HepG2 (cell line): Measurements from ENCODE around the gene RPE65. TPM values are rescaled to one million over a fixed set of nuclear protein-coding genes. Genes with fewer than 3 reads are reported as not detected.

Experiments used
- ATAC-seq: fragments of 200-7000 bp; cut with Tn5 transposase; 3 replicates; pipeline ENCODE4 v1.9.1; 2020; ENCODE audit warnings: mild to moderate bottlenecking, moderate library complexity
- BruUV-seq: library from RNA; stranded (reverse); fragments of 400-500 nt; replicated peaks from 2 replicates; lab custom pipeline; 2021; lab: Mats Ljungman, UMichigan
- CTCF ChIA-PET: fragments of 300-600 bp; formaldehyde crosslinking; extraction: SDS; loops from one replicate; lab custom pipeline; 2021; ENCODE audit warnings: low total read pairs, inconsistent platforms, low intra/inter-chr PET ratio; lab: Yijun Ruan, JAX
- POLR2A ChIA-PET: fragments of 350-600 bp; sonication (Branson Sonifier 250); formaldehyde crosslinking; loops from one replicate; lab custom pipeline; 2020; ENCODE audit warnings: antibody characterized with exemption, inconsistent platforms; lab: Yijun Ruan, JAX
- DNase-seq: peaks from one replicate; pipeline ENCODE4 v3.0.0-alpha.2; 2015; ENCODE audit warnings: low spot score
- FAIRE-seq: peaks from 3 replicates; lab custom pipeline; 2011; peaks lifted over from hg19 to GRCh38; lab: Jason Lieb, UNC
- H2AFZ ChIP-seq: one replicate; pipeline ENCODE4 v1.6.1; 2011; ENCODE audit warnings: low read length, inconsistent platforms
- H3K27ac ChIP-seq: fragments of 300-600 bp; 3 replicates; pipeline ENCODE4 v1.8.0; 2011; ENCODE audit warnings: mixed run types, mild to moderate bottlenecking, mixed read lengths, low read length, inconsistent platforms; ENCODE audit not compliant: insufficient read depth; ENCODE audit errors: extremely low read length
- H3K27me3 ChIP-seq, 2 experiments: fragments of 200-600 bp in 1 of 2; 2 replicates in 1 of 2; 3 replicates in 1 of 2; pipeline versions ENCODE4 v1.6.0 to v1.8.0; 2011; ENCODE audit warnings: low read length in 2 of 2, mild to moderate bottlenecking in 2 of 2, moderate library complexity in 2 of 2, inconsistent platforms in 1 of 2; ENCODE audit not compliant: insufficient read depth in 2 of 2, control insufficient read depth in 1 of 2
- H3K36me3 ChIP-seq, 2 experiments: fragments of 200-600 bp in 1 of 2; replicated peaks in 1 of 2; 2 replicates in 1 of 2; 3 replicates in 1 of 2; pipeline versions ENCODE4 v1.5.1 to v1.8.0; 2011; ENCODE audit warnings: low read length in 2 of 2, inconsistent platforms in 1 of 2; ENCODE audit not compliant: insufficient read depth in 2 of 2, control insufficient read depth in 1 of 2
- H3K4me1 ChIP-seq: 2 replicates; pipeline ENCODE4 v1.5.1; 2012; ENCODE audit warnings: low read length, inconsistent platforms; ENCODE audit not compliant: insufficient read depth
- H3K4me2 ChIP-seq: 2 replicates; pipeline ENCODE4 v1.6.0; 2011; ENCODE audit warnings: low read depth, low read length, inconsistent platforms
- H3K4me3 ChIP-seq, 3 experiments: fragments of 200-600 bp in 1 of 3; sonication (generic), shearing (Covaris generic) in 1 of 3; replicated peaks in 1 of 3; 2 replicates each; pipeline ENCODE4 v1.5.1; 2011 to 2016; ENCODE audit warnings: low read length in 3 of 3, inconsistent platforms in 2 of 3, low read depth in 2 of 3, mild to moderate bottlenecking in 2 of 3, control low read depth in 1 of 3, mixed read lengths in 1 of 3; ENCODE audit not compliant: insufficient read depth in 1 of 3
- H3K79me2 ChIP-seq: one replicate; pipeline ENCODE4 v1.6.1; 2011; ENCODE audit warnings: low read length, inconsistent platforms; ENCODE audit not compliant: insufficient read depth
- H3K9ac ChIP-seq: 2 replicates; pipeline ENCODE4 v1.6.0; 2011; ENCODE audit warnings: mild to moderate bottlenecking, low read depth, low read length, inconsistent platforms; ENCODE audit not compliant: insufficient read depth
- H3K9me3 ChIP-seq: 2 replicates; pipeline ENCODE4 v1.5.1; 2012; ENCODE audit warnings: mild to moderate bottlenecking, low read length
- H4K20me1 ChIP-seq: 2 replicates; pipeline ENCODE4 v1.6.0; 2011; ENCODE audit warnings: inconsistent platforms, mild to moderate bottlenecking, low read length, moderate library complexity; ENCODE audit not compliant: insufficient read depth
- AFF4 ChIP-seq: sonication (generic); formaldehyde crosslinking; IDR thresholded peaks from 2 replicates; pipeline ENCODE4 v1.4.0; 2020; ENCODE audit warnings: missing genetic modification reagents
- GZF1 ChIP-seq: sonication (generic); formaldehyde crosslinking; IDR thresholded peaks from 2 replicates; pipeline ENCODE4 v1.5.1; 2020; ENCODE audit warnings: mild to moderate bottlenecking, missing genetic modification reagents
- KLF9 ChIP-seq: IDR thresholded peaks from 2 replicates; pipeline ENCODE4 v1.6.1; 2016; ENCODE audit warnings: low read depth
- NRL ChIP-seq: sonication (generic); formaldehyde crosslinking; IDR thresholded peaks from 2 replicates; pipeline ENCODE4 v1.5.0; 2020; ENCODE audit warnings: missing genetic modification reagents, mild to moderate bottlenecking, moderate library complexity, borderline replicate concordance
- PAF1 ChIP-seq: IDR thresholded peaks from 2 replicates; pipeline ENCODE4 v1.6.1; 2016; ENCODE audit warnings: missing genetic modification reagents, missing compliant biosample characterization
- RNF2 ChIP-seq: fragments of 450-650 bp; conservative IDR thresholded peaks from 2 replicates; pipeline ENCODE4 v1.6.1; 2016; ENCODE audit warnings: low read depth
- SMC3 ChIP-seq: IDR thresholded peaks from 2 replicates; pipeline ENCODE4 v1.6.1; 2011; ENCODE audit warnings: low read length, improper control_type of control experiment
- ZKSCAN1 ChIP-seq: fragments of 150-350 bp; IDR thresholded peaks from 2 replicates; pipeline ENCODE4 v1.6.1; 2014; ENCODE audit warnings: low read length
- ZNF350 ChIP-seq: sonication (generic); formaldehyde crosslinking; IDR thresholded peaks from 2 replicates; pipeline ENCODE4 v1.4.0; 2020; ENCODE audit warnings: mild to moderate bottlenecking, low read depth, missing genetic modification reagents, borderline replicate concordance
- ZNF644 ChIP-seq: IDR thresholded peaks from 2 replicates; pipeline ENCODE4 v1.6.1; 2016; ENCODE audit warnings: low read depth
- ZNF691 ChIP-seq: sonication (generic); formaldehyde crosslinking; IDR thresholded peaks from 2 replicates; pipeline ENCODE4 v1.4.0; 2020; ENCODE audit warnings: missing genetic modification reagents, low read depth, mild to moderate bottlenecking, borderline replicate concordance
- ZNF850 ChIP-seq: sonication (generic); formaldehyde crosslinking; conservative IDR thresholded peaks from 2 replicates; pipeline ENCODE4 v1.9.0; 2021; ENCODE audit warnings: mild to moderate bottlenecking, missing genetic modification reagents
- ZNF891 ChIP-seq: sonication (generic); formaldehyde crosslinking; IDR thresholded peaks from 2 replicates; pipeline ENCODE4 v1.5.0; 2020; ENCODE audit warnings: mild to moderate bottlenecking, missing genetic modification reagents
- ZSCAN12 ChIP-seq: sonication (generic); formaldehyde crosslinking; IDR thresholded peaks from 2 replicates; pipeline ENCODE4 v1.9.0; 2021; ENCODE audit warnings: mild to moderate bottlenecking, missing genetic modification reagents
- WGBS: methylation state at CpG from one replicate; pipeline ENCODE4 v1.1.6; 2017; ENCODE audit warnings: low lambda C conversion rate; 5-methylcytosine and 5-hydroxymethylcytosine counted together
- in situ Hi-C: cut with HindIII; loops from 2 replicates; pipeline ENCODE4 v1.10.0; 2017; ENCODE audit warnings: low pct_unique_long_range_greater_than_20kb; ENCODE audit not compliant: extremely low pct_ligation_motif_present
- intact Hi-C: fragments of 100-400 bp; cut with micrococcal nuclease; formaldehyde crosslinking; loops from one replicate; pipeline ENCODE4 v1.10.0; 2022; ENCODE audit not compliant: unreplicated experiment
- polyA plus RNA-seq, 8 experiments: library from polyadenylated mRNA; depleted of rRNA in 3 of 8; stranded (reverse) in 7 of 8; unstranded in 1 of 8; fragments of >200 nt; fragmentation: Illumina TruSeq in 4 of 8; extraction: Trizol in 4 of 8; gene quantifications; 2 replicates each; pipeline versions ENCODE4 v1.2.1 to v1.2.3, GENCODE V29; 2011 to 2016; ENCODE audit warnings: low read depth in 4 of 8, missing spikeins in 1 of 8, mixed read lengths in 1 of 8; ENCODE audit not compliant: insufficient read depth in 1 of 8
- total RNA-seq, 5 experiments: library from RNA; depleted of rRNA; stranded (reverse); fragments of >200 nt; fragmentation: Illumina TruSeq; extraction: Trizol; gene quantifications; 2 replicates each; pipeline ENCODE4 v1.2.3, GENCODE V29; 2016; ENCODE audit warnings: low read depth in 1 of 5
- TF ChIP-seq, protein P1 (sequence below): sonication (generic); formaldehyde crosslinking; IDR thresholded peaks from 2 replicates; pipeline ENCODE4 v1.9.0; 2021; ENCODE audit warnings: missing genetic modification reagents, mild to moderate bottlenecking, borderline replicate concordance

RPE65 gene
- total and polyA plus RNA-seq, 2 of the 13 experiments (the other 11 are each of a cell fraction or from before 2014, with no cell fraction given), result not detected

DNA sequence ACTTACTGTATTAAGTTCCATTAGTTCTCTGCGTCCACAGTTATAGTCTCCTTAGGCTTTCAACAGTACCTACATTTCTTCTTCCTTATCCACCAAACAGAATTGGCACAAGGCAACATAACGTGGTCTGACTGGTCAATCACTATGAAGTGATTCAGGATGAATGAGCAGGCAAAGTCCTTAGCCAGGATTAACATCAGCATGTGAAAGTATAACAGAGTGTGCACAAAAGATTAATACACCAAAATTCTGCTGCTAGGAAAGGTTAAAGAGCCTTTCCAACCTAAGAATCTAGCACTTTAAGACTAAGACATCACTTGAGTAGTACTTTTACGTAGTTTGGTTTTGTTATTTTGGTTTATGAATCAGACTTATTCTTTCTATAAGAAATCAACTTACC lies 31.3 kb upstream of the RPE65 start:
- Histone ChIP-seq H3K4me2 (no peak overlapping the region), H3K36me3 (peaks cover 6 to 23% of the 10 kb centered on the region in 2 experiments; a peak in 4 of 5 replicates), H3K4me3 (no peak overlapping the region), H3K27me3 (no peaks in the 10 kb centered on the region), H2AFZ (no peak overlapping the region)
- FAIRE-seq (no peak), DNase-seq (no peak)
- 96% methylated on average over 3 of the region's 3 CpGs for WGBS
- intact Hi-C loops, result no loop called here
- no peak for TF ChIP-seq KLF9 (CRISPR knock-in tag)
- TF ChIP-seq RNF2, result no peak
- TF ChIP-seq ZNF350 (CRISPR knock-in tag), result no peak
- TF ChIP-seq ZNF891 (CRISPR knock-in tag), result no peak
- TF ChIP-seq SMC3, result no peak
- TF ChIP-seq GZF1 (CRISPR knock-in tag), result no peak
- TF ChIP-seq NRL (CRISPR knock-in tag), result no peak
- TF ChIP-seq PAF1 (CRISPR knock-in tag), result no peak
- TF ChIP-seq, all 625 proteins: peak for 0
- H3K9me3 ChIP-seq, result no peaks in the 10 kb centered on the region
- ATAC-seq, result no peak
- ChIA-PET POLR2A (no interaction called here), CTCF (no interaction called here)
- no TSS peak for BruUV-seq
- no peaks in the 10 kb centered on the region for H4K20me1 ChIP-seq
- H3K9ac ChIP-seq, result no peak overlapping the region
- in situ Hi-C loops, result no loop called here
- no peaks in the 10 kb centered on the region for H3K4me1 ChIP-seq
- no peak overlapping the region for H3K27ac ChIP-seq
- no peaks in the 10 kb centered on the region for H3K79me2 ChIP-seq

DNA sequence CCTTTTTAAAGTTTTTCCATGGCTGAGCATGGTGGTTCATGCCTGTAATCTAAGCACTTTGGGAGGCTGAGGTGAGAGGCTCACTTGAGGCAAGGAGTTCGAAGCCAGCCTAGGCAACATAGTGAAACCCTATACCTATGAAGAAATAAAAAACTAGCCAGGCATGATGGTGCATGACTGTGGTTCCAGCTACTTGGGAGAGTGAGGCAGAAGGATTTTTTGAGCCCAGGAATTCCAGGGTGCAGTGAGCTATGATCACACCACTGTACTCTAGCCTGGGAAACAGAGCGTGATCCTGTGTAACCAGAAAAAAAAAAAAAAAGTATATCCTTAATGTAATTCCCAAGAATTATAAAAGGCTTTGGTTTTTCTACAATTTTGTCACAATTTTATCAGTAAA lies 29.7 kb upstream of the RPE65 start:
- CTCF ChIA-PET, result no interaction called here
- POLR2A ChIA-PET, result no interaction called here
- FAIRE-seq, result no peak
- Histone ChIP-seq H3K9me3 (no peaks in the 10 kb centered on the region), H3K79me2 (no peaks in the 10 kb centered on the region), H3K4me1 (no peaks in the 10 kb centered on the region), H3K36me3 (peaks cover 6 to 20% of the 10 kb centered on the region in 2 experiments; a peak in 3 of 5 replicates), H3K27me3 (no peaks in the 10 kb centered on the region), H3K4me3 (no peak overlapping the region), H3K27ac (no peak overlapping the region), H3K9ac (no peak overlapping the region), H2AFZ (no peak overlapping the region), H3K4me2 (no peak overlapping the region), H4K20me1 (no peaks in the 10 kb centered on the region)
- in situ Hi-C loops (no loop called here), intact Hi-C loops (no loop called here)
- TF ChIP-seq AFF4 (CRISPR knock-in tag) (no peak), ZNF691 (CRISPR knock-in tag) (no peak), ZSCAN12 (CRISPR knock-in tag) (no peak), ZNF644 (no peak), ZNF850 (CRISPR knock-in tag) (no peak), ZKSCAN1 (no peak)
- TF ChIP-seq, protein P1, sequence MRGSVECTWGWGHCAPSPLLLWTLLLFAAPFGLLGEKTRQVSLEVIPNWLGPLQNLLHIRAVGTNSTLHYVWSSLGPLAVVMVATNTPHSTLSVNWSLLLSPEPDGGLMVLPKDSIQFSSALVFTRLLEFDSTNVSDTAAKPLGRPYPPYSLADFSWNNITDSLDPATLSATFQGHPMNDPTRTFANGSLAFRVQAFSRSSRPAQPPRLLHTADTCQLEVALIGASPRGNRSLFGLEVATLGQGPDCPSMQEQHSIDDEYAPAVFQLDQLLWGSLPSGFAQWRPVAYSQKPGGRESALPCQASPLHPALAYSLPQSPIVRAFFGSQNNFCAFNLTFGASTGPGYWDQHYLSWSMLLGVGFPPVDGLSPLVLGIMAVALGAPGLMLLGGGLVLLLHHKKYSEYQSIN, result no peak
- DNase-seq, result no peak
- 96% methylated on average over 2 of the region's 2 CpGs for WGBS
- no peak for ATAC-seq
- no TSS peak for BruUV-seq
